ENCODE results near the gene BABAM1. TPM values are rescaled to one million over a fixed set of nuclear protein-coding genes. Genes with fewer than 3 reads are reported as not detected.

BABAM1 gene
- total RNA-seq: 61.3 TPM

DNA sequence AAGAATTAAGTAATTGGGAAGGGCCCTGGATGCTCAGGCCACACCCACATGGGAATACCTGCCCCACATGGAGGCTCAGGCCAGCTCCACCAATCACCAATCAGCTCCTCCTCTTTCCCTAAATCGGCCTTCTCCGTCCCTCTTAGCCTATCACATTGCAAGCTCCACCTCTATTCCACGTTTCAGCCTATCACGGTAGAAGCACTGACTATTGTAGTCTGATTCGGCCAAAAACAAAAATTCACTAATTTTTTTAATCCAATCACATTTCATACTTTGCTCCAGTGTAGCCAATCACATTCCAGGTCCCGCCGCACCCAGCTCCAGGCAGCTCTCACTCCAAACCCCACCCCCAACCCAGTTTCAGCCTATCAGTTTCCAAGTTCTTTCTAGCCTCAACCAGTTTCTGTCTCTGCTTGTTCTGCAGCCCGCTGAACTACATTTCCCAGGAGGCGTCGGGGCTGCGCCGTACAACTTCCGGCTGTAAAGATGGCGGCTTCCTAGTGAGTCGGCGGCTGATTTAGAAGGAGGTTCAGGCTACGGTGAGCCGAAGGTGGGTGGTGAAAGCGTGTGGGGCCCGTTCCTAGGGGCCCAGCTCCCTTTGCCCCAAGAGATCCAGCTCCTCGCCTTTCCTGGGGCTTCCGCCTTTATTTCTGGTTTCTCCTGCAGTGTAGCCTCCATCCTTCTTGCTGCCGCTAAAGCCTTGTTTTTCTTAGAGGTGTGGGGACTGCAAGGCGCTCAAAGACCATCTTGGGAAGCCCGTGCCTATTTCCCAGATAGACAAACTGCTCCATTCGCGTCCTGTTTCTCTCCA lies at the start of gene BABAM1:
TSS of gene BABAM1 (plus strand) at position 469 of the 814 bp plus-strand sequence. CDS start 1,364 bp downstream, outside the sequence.

DNA sequence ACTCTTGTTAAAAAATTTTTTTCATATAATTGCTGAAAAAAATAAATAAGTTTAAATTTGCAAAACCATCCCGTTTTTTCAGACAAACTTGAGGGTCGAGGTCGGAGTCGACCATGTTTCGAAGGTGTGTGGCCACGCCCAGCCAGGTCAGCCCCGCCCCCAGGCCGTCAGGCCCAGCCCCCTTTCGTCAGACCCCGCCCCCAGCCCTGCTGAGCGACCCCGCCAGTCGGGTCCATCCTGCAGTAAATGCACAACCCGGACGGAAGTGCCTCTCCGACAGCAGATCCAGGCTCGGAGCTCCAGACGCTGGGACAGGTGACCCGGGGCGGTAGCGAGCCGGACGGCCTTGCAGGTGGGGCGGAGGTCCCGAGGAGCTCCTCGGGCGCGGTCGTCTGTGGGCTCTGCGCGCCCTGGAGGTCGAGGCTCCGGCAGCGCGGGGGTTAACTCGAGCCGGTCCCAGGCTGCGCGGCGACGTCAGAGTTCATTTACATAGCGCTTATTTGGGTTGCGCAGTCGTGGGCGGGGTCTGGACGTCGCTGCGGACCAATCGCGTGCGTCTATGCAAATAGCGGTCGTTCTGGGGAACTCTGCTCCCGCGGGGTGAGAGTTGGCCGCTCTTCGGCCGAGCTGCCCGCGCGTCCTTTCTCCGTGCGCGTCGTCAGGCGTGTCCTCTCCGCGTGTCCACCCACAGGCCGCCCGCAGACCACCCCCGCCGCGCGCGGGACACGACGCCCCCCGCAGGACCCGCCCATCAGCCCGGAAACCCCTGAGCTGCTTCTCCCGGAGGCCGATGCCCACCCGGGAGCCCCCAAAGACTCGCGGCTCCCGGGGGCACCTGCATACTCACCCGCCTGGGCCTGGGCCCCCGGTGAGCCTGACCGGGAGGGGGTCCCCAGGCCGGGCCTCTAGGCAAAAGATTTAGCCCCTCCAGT lies 41.0 kb upstream of the BABAM1 start, which contains the start of gene OCEL1:
TSS of gene OCEL1 (plus strand) at position 225 of the 932 bp plus-strand sequence. CDS start at position 247, 22 bp downstream.

DNA sequence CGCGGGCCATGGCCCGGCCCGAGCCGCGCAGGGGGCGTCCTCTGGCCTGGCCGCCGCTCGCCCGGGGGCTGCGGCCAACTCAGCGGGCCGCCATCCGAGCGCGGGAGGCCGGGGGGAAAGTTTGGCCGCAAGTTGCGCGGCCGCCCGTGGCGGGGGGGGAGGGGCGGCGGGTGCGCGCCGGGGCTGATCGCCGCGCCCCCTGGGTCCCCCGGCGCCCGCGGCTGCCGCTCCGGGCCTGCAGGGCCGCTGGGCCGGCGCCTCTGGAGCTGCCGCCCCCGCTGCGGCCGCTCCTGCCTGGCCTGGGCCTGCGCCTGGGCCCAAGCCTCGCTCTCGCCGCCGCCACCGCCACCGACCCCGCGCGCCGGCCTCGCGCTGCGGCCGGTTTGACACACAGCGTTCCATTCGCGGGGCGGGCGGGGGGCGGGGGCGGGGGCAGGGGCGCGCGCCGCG lies 21.7 kb upstream of the BABAM1 start, which contains the start of gene NR2F6:
TSS of gene NR2F6 (minus strand) at position 385 of the 450 bp plus-strand sequence. CDS start 699 bp downstream, outside the sequence.

DNA sequence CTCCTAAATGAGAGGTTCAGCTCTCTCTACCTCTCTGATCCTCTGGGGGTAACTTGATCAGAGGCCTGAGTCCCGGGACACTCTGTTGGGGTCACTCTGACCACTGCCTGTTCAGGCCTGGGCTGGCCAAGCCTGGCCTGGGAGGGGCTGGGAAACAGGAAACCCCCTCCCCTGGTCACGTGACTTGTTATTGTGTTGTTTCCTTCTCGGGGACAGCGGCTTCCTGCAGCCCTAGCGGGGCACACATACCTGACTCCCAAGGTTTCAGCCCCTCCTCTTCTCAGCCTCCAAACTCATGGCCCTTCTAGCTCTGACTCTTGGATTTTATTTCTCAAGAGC lies 2.6 kb upstream of the BABAM1 start, which contains the start of gene USHBP1:
TSS of gene USHBP1 (minus strand) at position 105 of the 339 bp plus-strand sequence. CDS start 446 bp downstream, outside the sequence.

DNA sequence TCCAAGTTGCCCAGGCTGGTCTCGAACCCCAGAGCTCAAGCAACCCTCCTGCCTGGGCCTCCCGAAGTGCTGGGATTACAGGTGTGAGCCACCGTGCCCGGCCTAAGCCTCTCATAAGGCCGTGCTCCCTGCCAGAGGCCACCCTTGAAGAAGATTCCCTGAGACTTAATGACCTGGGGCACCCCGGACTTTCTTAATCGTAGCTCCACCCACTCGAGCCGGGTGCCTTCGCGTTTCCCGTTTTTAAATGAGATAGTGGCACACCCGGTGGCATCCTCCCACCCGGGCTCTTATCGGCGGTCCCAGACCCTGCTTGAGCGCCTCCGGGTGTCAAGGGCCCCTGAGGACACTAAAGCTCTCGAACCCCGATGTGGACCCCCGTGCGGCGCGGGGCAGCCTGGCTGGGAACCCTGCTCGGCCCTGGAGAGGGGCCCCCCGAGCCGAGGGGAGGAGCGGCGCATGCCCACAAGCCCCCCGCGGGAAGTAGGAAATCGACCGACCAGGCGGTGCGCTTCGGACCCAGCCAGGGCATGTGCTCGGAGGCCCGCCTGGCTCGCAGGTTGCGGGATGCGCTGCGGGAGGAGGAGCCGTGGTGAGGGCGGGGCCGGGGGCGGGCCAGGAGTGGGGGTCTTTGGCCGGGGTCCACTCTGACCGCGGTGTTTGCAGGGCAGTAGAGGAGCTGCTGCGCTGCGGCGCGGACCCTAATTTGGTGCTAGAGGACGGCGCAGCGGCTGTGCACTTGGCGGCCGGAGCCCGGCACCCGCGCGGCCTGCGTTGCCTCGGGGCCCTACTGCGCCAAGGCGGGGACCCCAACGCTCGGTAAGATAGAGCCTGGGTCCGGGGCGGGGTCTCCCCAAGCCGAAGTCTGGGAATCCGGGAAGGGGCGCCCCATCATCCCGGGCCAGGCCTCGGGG lies 14.4 kb downstream of the BABAM1 start, which contains the start of gene ANKLE1:
TSS of gene ANKLE1 (plus strand) at position 511 of the 914 bp plus-strand sequence. CDS start at position 531, 20 bp downstream.

DNA sequence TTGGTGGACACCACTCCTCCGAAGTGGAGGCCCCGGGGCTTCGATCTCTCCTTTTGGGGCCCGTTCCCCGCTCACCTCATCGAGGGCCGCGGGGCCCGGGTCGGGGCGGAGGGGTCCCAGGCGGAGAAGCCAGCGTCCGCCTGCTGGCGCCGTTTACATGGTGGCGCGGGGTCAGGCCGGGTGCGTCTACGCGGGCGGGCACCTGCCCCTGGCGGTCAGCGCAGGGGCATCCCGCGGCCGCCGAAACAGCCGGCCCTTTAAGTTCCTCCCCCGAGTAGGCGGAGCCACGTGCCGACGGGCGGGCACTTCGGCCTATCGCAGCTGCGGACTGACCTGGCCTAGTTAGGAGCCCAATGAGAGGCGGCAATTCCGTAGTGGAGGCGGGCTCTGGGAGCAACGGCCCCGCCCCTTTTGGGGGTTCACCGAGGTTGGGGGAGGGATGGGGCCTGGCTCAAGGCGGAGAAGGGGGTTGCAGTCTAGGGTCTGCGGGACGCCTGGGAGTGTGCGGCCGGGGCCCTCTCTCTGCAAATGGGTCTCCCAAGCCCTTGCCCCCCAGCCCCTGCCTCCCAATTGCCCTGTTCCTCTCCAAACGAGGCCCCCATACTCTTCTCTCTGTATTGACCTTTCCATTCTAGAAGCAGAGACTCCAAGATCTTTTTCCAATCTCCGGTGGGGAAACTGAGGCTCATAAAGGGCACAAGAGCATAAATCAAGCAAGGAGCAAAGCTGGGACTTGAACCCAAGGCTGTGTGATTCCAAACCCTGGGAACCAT lies 36.1 kb downstream of the BABAM1 start, which contains the start of gene ABHD8:
TSS of gene ABHD8 (minus strand) at position 259 of the 773 bp plus-strand sequence. CDS start 1,809 bp downstream, outside the sequence.

DNA sequence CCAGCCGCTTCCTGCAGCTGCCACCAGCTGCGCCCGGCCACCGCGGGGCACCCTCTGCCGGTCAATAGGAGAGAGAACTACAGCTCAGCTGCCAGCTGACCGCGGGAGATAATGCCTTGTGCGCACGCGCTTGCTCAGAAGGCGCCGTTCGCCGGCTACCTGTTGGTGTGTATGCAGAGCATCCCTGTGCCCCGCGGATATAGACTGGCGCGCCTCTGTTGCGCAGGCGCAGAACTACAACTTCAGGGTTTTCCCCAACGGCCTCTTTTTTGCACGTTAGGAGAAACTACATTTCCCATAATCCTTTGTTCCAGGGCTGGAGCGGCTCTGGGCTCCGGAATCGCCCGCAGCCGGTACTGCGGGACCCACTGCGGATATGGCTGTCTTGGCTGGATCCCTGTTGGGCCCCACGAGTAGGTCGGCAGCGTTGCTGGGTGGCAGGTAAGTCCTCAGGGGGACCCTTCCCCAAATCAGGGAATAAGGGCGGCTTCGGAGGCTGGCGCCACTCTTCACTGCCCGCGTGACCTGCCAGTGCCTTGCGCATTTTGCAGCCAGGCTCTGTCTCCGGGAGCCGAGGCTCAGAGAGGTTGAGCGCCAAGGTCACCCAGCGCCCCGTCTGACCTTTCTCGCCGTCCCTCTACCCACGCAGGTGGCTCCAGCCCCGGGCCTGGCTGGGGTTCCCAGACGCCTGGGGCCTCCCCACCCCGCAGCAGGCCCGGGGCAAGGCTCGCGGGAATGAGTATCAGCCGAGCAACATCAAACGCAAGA lies 38.5 kb downstream of the BABAM1 start, which contains the start of gene MRPL34:
TSS of gene MRPL34 (plus strand) at position 356 of the 768 bp plus-strand sequence. CDS start at position 377, 21 bp downstream.

DNA sequence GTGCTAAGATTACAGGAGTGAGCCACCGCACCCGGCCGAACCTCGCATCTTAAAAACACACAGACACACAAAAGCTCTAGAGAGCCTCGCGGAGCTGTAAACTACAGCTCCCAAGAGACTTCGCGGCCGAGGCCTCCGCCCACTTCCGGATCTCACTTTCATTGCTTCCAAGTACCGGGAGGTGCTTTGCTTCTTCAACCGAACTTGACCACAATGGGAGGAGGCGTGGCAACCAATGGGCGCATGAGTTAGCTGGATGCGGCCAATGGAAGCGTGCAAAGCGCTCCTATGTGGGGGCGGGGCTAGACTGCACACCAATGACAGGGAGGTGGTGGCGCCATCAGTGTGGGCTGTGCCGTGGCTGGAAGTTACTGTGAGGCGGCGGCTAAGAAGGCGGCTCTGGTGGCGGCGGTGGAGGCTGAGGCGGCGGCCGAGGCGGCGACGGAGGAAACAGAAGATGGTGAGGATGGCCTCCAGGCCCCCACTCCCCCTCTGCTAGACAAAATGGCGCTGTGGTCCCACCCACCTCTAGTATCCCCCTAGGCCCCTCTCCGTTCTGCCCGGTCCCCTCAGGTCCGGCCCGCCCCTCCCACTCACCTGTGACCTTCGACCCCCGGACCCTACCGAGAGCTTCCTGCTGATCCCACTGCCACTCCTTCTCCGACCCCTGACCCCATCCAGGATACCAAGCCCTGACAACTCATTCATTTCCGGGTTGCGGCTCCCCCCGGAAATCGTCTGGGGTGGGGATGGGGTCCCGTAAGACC lies 42.1 kb downstream of the BABAM1 start, which contains the start of gene DDA1:
TSS of gene DDA1 (plus strand) at position 366 of the 767 bp plus-strand sequence. CDS start at position 458, 92 bp downstream.

Other genes with a start within 250 kb of the BABAM1 start
- 8.1 TPM for gene CPAMD8, start 240.6 kb upstream of the BABAM1 start, total RNA-seq
- gene HAUS8, start 192.0 kb upstream of the BABAM1 start, total RNA-seq: 2.5 TPM
- 86.1 TPM for gene MYO9B, start 191.7 kb upstream of the BABAM1 start, total RNA-seq
- 19.4 TPM for gene USE1, start 52.1 kb upstream of the BABAM1 start, total RNA-seq
- gene OCEL1, start 41.2 kb upstream of the BABAM1 start, total RNA-seq: 0.94 TPM
- 7.8 TPM for gene NR2F6, start 21.5 kb upstream of the BABAM1 start, total RNA-seq
- 1.3 TPM for gene USHBP1, start 2.7 kb upstream of the BABAM1 start, total RNA-seq
- gene ANKLE1, start 14.5 kb downstream of the BABAM1 start, total RNA-seq: 1.3 TPM
- gene ABHD8, start 36.0 kb downstream of the BABAM1 start, total RNA-seq: 19.7 TPM
- 8.1 TPM for gene MRPL34, start 38.4 kb downstream of the BABAM1 start, total RNA-seq
- 9.1 TPM for gene DDA1, start 42.1 kb downstream of the BABAM1 start, total RNA-seq
- 53.8 TPM for gene ANO8, start 67.4 kb downstream of the BABAM1 start, total RNA-seq
- gene GTPBP3, start 70.1 kb downstream of the BABAM1 start, total RNA-seq: 18.8 TPM
- 2.2 TPM for gene PLVAP, start 109.9 kb downstream of the BABAM1 start, total RNA-seq
- not detected for gene CCDC194, start 126.8 kb downstream of the BABAM1 start, total RNA-seq
- 1.6 TPM for gene BST2, start 138.2 kb downstream of the BABAM1 start, total RNA-seq
- 15.0 TPM for gene MVB12A, start 152.6 kb downstream of the BABAM1 start, total RNA-seq
- 0.63 TPM for gene TMEM221, start 181.2 kb downstream of the BABAM1 start, total RNA-seq
- gene NXNL1, start 193.5 kb downstream of the BABAM1 start, total RNA-seq: not detected
- 26.0 TPM for gene SLC27A1, start 203.1 kb downstream of the BABAM1 start, total RNA-seq
- 51.0 TPM for gene PGLS, start 244.2 kb downstream of the BABAM1 start, total RNA-seq

All from parietal lobe (tissue), 1 donor.